HG03095 (cell line): ENCODE data around the gene LMCD1.

ENCODE experiments used
- ATAC-seq: cut with Tn5 transposase; IDR thresholded peaks from one replicate; pipeline ENCODE4 v1.9.1; 2021; ENCODE audit warnings: moderate library complexity; ENCODE audit not compliant: unreplicated experiment

Gene LMCD1

GRCh38 chr3:8482960-8483665 is 18.5 kb upstream of the LMCD1 start:
- no peak for ATAC-seq

- no peak for ATAC-seq
Measured at GRCh38 chr3:8484409-8485140, 17.0 kb upstream of the LMCD1 start.

- ATAC-seq: no peak
Measured at GRCh38 chr3:8485141-8485870, 16.3 kb upstream of the LMCD1 start.

- ATAC-seq: no peak
Measured at GRCh38 chr3:8485943-8486342, 15.7 kb upstream of the LMCD1 start.

- ATAC-seq: no peak
Measured at GRCh38 chr3:8486434-8486833, 15.2 kb upstream of the LMCD1 start.

- ATAC-seq: no peak
Measured at GRCh38 chr3:8486936-8487335, 14.7 kb upstream of the LMCD1 start.

- no peak for ATAC-seq
Measured at GRCh38 chr3:8488411-8488810, 13.2 kb upstream of the LMCD1 start.

GRCh38 chr3:8488877-8489276 is 12.7 kb upstream of the LMCD1 start:
- no peak for ATAC-seq

GRCh38 chr3:8489278-8489792 is 12.3 kb upstream of the LMCD1 start:
- ATAC-seq: no peak

- ATAC-seq: no peak
Measured at GRCh38 chr3:8490079-8490552, 11.5 kb upstream of the LMCD1 start.

- no peak for ATAC-seq
Measured at GRCh38 chr3:8491271-8492144, 10.1 kb upstream of the LMCD1 start.

- ATAC-seq: no peak
Measured at GRCh38 chr3:8492744-8493511, 8.7 kb upstream of the LMCD1 start.

GRCh38 chr3:8493744-8494143 is 7.9 kb upstream of the LMCD1 start:
- no peak for ATAC-seq

GRCh38 chr3:8494327-8494726 is 7.3 kb upstream of the LMCD1 start:
- ATAC-seq: no peak

- ATAC-seq: no peak
Measured at GRCh38 chr3:8497582-8497981, 4.0 kb upstream of the LMCD1 start.

- ATAC-seq: no peak
Measured at GRCh38 chr3:8499181-8499611, 2.4 kb upstream of the LMCD1 start.

GRCh38 chr3:8500319-8500988 is 1.2 kb upstream of the LMCD1 start:
- no peak for ATAC-seq

GRCh38 chr3:8500989-8501370 is 643 bp upstream of the LMCD1 start:
- ATAC-seq: no peak

GRCh38 chr3:8503461-8503860 is 1.8 kb downstream of the LMCD1 start:
- ATAC-seq: no peak
